SJCRH30 (cell line): Measurements from ENCODE around the gene TNFRSF8. TPM values are rescaled to one million over a fixed set of nuclear protein-coding genes. Genes with fewer than 3 reads are reported as not detected.

ENCODE experiments used
- DNase-seq, 2 experiments: peaks; one replicate each; pipeline ENCODE4 v3.0.0-alpha.2; 2015 to 2020
- H3K27ac ChIP-seq: fragments of 250-450 bp; sonication (Bioruptor Pico); 2 replicates; pipeline ENCODE4 v1.5.1; 2020; ENCODE audit warnings: mild to moderate bottlenecking, moderate library complexity
- H3K27me3 ChIP-seq: fragments of 250-450 bp; sonication (Bioruptor Pico); 2 replicates; pipeline ENCODE4 v1.5.1; 2020; ENCODE audit warnings: mild to moderate bottlenecking, moderate library complexity
- H3K36me3 ChIP-seq: fragments of 250-450 bp; sonication (Bioruptor Pico); 2 replicates; pipeline ENCODE4 v1.5.1; 2020; ENCODE audit warnings: mild to moderate bottlenecking, moderate library complexity
- H3K4me1 ChIP-seq: fragments of 250-450 bp; sonication (Bioruptor Pico); 2 replicates; pipeline ENCODE4 v1.5.1; 2020; ENCODE audit warnings: mild to moderate bottlenecking, moderate library complexity
- H3K4me3 ChIP-seq: fragments of 250-450 bp; sonication (Bioruptor Pico); 2 replicates; pipeline ENCODE4 v1.5.1; 2020; ENCODE audit warnings: mild to moderate bottlenecking, moderate library complexity
- H3K9me3 ChIP-seq: fragments of 250-450 bp; sonication (Bioruptor Pico); replicated peaks from 2 replicates; pipeline ENCODE4 v1.5.1; 2020; ENCODE audit warnings: mild to moderate bottlenecking, moderate library complexity
- total RNA-seq: library from RNA; depleted of rRNA; stranded (reverse); fragments of >200 nt; shearing (Covaris generic); gene quantifications from 2 replicates; pipeline ENCODE4 v1.2.3, GENCODE V29; 2014

TNFRSF8 gene
- total RNA-seq, 1 experiment from 2014 or later = 0.32 TPM

DNA sequence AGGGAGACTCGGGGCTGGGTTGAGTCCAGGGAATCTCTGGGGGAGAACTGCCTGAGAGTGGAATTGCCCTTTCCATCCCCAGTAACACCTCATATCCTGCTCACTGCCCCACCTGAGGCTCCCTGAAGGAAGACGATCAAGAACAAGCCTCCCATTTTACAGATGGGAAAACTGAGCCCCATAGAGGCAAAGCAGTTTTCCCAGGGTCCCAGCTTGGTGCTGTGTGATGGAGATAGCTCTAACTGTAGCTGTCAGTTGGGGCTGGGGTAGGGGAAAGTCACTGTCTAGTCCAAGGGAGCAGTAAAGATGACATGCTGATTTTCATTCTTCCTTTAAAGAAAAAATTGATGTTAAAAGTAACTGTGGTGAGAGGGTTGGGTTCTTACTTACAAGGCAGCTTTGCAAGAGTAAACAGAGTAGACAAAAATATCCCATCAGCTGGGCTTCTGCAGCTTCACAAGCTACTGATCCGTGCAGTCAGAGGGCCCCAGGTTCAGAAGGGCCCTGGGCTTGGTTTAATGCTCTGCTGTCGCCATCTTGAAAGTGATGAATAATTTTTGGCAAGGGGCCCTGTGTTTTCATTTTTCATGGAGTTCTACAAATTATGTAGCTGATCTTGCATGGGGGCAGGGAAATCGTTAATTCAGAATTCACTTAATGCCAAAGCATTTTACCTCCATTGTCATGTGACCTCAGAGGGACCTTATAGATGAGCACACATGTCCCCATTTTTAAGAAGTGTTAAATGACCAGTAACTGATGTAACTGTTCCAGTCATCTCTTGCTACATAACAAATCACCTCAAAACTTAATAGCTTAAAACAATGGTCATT is 86.1 kb downstream of the TNFRSF8 start:
- no peaks in the 10 kb centered on the region for H3K36me3 ChIP-seq
- H3K4me3 ChIP-seq = no peak overlapping the region
- no peaks in the 10 kb centered on the region; the same call in 1 of the 2 replicates for H3K9me3 ChIP-seq
- peaks cover 6% of the 10 kb centered on the region for H3K4me1 ChIP-seq
- DNase-seq = no peak
- no peak overlapping the region for H3K27ac ChIP-seq
- H3K27me3 ChIP-seq = 0 out of 2 replicates have a peak, but pooled peaks cover 3% of the 10 kb centered on the region

DNA sequence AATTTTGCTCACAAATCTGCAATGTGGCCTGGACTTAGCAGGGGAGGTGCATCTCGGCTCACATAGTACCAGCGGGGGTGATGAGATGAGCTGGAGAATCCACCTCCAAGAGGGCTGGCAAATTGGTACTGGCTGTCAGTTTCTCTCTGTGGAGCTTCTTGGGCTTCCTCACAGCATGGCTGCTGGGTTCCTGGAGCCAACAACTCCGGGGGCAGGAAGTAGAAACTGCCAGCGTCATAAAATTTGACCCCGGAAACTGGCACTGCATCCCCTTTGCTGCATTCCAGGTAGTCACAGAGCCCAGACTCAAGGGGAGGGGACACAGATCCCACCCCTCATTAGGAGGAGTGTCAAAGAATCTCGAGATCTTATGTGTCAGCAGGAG is 86.7 kb downstream of the TNFRSF8 start:
- Histone ChIP-seq H3K27me3 (0 out of 2 replicates have a peak, but pooled peaks cover 3% of the 10 kb centered on the region), H3K36me3 (no peaks in the 10 kb centered on the region), H3K4me1 (peaks cover 3% of the 10 kb centered on the region; the same call in 1 of the 2 replicates), H3K27ac (no peak overlapping the region), H3K4me3 (no peak overlapping the region), H3K9me3 (no peaks in the 10 kb centered on the region; the same call in 1 of the 2 replicates)
- no peak for DNase-seq

DNA sequence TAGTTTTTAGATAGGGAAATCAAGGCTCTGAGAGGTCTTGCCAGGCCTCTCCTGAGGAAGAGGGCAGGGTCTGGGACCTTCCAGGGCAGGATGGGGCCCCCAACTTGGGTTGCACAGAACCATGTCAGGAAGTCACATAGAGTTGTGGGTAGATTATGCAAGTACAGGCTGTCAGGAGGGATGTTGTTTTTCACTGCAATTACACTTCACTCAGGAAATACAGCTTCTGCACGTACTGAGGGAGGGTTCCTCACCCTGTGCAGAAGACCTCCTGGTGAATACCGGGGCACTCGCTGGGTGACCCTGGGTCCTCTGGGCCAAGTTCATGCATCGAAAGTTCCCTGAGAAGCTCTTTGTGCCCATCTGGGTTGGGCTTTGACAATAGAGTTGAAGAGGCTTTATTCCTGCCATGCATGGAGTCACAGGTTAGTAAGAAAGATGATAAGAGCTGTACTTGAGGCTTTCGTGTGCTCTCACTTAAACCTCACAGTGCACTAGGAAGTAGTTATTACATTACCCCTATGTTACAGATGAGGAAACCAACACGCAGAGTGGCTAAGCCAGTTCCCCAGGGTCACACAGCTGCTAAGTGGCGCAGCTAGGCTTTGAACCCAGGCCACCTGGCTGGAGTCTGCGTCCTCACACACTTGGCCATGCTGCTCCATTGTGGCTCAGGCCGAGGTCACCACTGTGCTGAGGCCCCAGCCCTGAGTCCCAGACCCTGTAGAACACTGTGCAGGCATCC is 87.5 kb downstream of the TNFRSF8 start:
- Histone ChIP-seq H3K9me3 (no peaks in the 10 kb centered on the region; the same call in 1 of the 2 replicates), H3K4me3 (no peak overlapping the region), H3K4me1 (peaks cover 3% of the 10 kb centered on the region; the same call in 1 of the 2 replicates), H3K27me3 (0 out of 2 replicates have a peak, but pooled peaks cover 3% of the 10 kb centered on the region), H3K36me3 (no peaks in the 10 kb centered on the region), H3K27ac (no peak overlapping the region)
- no peak for DNase-seq

DNA sequence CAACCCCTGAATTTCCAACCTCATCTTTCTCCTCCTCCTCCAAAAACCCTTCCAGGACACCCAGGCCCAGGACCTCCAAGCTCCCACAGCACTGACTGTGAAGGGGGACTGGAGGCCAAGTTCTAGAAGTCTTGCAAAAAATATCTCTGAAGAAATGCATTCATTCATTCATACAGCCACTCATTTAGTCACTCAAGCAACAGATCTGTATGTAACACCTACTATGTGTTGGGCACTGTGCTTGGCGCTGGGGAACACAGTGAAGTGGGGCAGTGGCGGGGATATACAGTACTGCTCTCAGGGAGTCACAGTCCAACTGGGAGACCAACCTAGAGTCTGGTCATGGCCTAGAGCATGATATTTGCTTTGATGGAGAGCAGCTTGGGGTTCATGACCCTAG is 88.4 kb downstream of the TNFRSF8 start:
- no peak for DNase-seq
- Histone ChIP-seq H3K36me3 (no peaks in the 10 kb centered on the region), H3K9me3 (no peaks in the 10 kb centered on the region; the same call in 1 of the 2 replicates), H3K4me3 (no peak overlapping the region), H3K27ac (no peak overlapping the region), H3K4me1 (peaks cover 3% of the 10 kb centered on the region; the same call in 1 of the 2 replicates), H3K27me3 (0 out of 2 replicates have a peak, but pooled peaks cover 3% of the 10 kb centered on the region)

DNA sequence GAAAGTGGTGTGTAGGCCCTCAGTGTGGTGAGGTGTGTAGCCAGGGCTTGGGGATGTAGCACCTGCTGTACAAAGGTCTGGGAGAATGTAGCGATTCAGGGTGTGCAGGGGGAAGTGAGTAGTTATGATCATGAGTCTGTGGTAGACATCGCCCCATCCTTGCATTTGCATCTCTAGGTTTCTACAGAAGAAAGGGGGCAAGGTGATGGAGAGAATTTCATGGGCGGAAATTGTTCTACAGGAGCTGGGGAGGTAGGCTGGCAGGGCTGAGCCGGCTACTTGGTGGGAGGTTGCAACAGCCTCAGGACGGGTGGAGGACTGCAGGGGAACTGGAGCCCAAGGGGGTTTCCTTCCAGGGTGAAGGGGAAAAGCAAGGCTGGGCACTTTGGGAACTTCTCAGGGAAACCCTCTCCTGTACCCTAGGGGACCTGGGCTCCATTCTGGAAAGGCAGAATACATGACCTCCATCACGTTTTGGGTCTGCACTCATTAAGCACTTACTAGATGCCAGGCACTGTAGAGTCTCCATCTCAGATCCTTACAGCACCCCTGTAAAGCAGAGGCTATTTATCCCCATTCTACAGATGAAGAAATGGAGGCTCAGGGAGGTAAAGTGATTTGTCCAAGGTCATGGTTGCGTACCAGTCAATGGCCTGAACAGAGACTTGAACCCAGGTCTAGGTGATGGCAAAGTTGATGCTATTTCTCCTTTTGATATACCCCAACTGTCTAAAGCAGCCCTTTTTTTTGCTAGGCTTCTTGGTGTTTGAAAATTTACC is 89.2 kb downstream of the TNFRSF8 start:
- no peaks in the 10 kb centered on the region; the same call in 1 of the 2 replicates for H3K9me3 ChIP-seq
- no peaks in the 10 kb centered on the region for H3K36me3 ChIP-seq
- H3K27ac ChIP-seq = no peak overlapping the region
- no peak overlapping the region for H3K4me3 ChIP-seq
- 0 out of 2 replicates have a peak, but pooled peaks cover 3% of the 10 kb centered on the region for H3K27me3 ChIP-seq
- peaks cover 3% of the 10 kb centered on the region; the same call in 1 of the 2 replicates for H3K4me1 ChIP-seq
- DNase-seq = no peak

DNA sequence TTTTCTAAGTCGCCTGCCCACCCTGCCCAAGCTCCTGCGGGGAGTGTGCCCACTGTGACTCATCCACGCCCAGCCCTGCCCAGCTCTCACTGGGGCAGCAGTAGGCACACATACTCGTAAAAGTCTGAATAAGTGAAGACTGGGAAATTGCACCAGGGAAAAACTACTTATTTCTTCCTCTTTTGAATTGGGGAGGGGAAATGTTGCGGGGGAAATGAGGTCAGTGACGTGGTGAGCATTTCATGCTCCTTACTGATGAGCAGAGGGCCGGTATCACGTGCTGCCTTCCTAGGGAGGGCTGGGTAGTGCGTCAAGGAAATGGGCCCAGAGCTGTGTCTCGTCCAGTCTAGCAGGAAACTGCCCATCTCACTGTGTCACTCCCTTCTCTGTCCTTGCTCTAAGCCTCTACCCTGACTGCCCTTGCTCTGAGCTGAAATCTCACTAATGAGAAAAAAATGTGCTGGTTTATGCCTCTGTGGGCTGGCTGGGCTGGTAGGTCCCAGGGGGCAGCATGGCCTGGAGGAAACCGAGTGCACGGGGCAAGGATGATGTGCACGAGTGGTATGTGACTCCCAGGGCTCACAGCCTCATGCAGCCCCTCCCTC is 90.2 kb downstream of the TNFRSF8 start:
- Histone ChIP-seq H3K27ac (no peak overlapping the region), H3K4me1 (peaks cover 3% of the 10 kb centered on the region; the same call in 1 of the 2 replicates)
- DNase-seq = no peak

DNA sequence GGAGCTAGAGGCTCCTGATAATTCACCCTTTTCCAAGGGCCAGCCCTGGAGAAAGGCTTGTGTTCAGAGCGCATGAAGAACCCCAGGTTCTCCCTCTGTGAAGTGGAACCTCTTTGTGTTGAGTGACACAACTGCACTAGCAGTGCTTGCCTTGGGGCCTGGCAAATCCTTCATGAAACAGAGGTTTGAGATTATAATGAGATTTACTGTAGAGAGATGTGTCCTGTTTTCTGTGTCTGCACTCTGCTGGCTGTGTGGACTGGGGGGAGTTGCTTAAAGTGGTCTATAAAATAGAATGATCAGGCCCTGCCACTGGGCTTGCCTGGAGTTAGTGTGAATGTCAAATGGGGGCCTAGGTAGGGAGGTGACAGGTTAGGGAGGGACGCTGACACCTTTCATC is 92.2 kb downstream of the TNFRSF8 start:
- Histone ChIP-seq H3K27ac (no peak overlapping the region), H3K36me3 (no peaks in the 10 kb centered on the region), H3K4me3 (no peak overlapping the region), H3K4me1 (peaks cover 3% of the 10 kb centered on the region; the same call in 1 of the 2 replicates), H3K27me3 (0 out of 2 replicates have a peak, but pooled peaks cover 3% of the 10 kb centered on the region), H3K9me3 (no peaks in the 10 kb centered on the region)
- DNase-seq = no peak

More for the DNA sequence above, 90.2 kb downstream of the TNFRSF8 start:
- H3K9me3 ChIP-seq = no peaks in the 10 kb centered on the region; the same call in 1 of the 2 replicates
- 0 out of 2 replicates have a peak, but pooled peaks cover 3% of the 10 kb centered on the region for H3K27me3 ChIP-seq
- H3K36me3 ChIP-seq = no peaks in the 10 kb centered on the region
- no peak overlapping the region for H3K4me3 ChIP-seq

DNA sequence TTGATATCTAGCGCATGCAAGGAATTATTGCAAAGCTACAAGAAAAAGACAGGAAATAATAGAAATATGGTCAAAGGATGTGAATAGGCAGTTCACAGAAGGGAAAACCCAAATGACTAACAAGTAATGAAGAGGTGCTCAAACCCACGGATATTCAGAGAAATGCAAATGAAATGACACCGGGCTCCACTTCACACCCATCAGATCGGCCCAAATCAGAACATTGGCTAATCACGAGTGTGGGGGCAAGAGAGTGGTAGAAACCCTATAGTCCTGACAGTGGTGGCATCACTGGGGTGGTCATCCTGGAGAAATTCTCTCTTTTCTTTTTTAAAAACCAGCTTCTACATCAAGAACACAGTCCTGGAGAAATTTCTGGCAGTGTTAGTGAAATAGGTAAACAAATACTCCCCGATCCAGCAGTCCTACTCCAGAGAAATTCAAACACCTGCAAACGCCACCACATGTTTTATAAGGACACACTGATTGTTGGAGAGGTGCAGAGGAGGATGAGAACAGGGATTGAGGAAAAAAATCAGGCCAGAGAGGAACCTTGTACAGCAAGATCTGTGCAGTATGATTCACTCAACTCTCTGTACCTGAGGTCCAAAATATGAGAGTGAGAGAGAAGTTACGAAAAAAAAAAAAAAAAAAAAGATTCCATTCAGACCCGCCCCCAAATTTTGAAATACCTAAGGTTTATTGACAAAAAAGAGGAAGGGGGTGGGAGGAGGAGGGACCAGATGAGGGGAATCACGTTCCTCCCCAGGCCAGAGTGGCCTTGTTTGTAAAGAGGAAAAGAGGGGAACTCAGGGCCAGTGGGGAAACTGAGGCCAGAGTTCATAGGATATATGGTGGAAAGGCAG is 94.5 kb downstream of the TNFRSF8 start:
- H3K4me1 ChIP-seq = peaks cover 16% of the 10 kb centered on the region
- H3K27ac ChIP-seq = no peak overlapping the region
- no peak for DNase-seq

DNA sequence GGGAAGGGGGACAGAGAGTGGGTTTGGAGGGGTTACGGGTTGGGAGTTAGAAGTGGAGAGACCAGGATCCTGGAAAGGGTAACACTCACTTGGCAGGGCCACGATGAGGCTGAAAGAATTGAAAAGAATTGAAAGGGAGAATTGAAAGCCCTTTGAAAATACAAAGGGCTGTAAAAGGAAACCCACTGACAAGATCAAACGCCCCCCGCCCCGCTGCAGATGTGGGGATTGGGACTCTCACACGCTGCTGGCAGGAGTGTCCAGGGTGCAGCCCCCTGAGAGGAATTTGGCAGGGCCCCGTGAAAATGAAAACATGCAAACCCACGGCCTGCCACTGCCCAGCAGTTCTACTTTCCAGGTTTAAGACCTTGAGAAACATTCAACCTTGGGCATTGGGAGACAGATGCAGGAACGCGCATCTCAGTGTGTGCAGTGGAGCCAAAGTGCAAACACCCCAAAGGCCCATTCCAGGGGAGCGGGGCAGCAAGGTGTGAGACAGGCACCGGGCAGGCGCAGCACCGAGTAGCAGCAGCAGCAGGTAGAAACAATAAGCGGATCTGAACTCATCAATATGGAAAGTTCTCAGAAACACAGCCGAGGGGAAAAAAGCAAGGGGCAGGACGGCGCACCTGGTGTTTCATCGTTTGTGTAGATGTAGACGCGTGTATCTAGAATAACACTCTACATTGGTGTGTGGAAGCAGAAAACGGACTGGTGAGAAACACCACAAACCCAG is 95.4 kb downstream of the TNFRSF8 start:
- H3K4me3 ChIP-seq = no peak overlapping the region
- no peak for DNase-seq

More for the DNA sequence above, 94.5 kb downstream of the TNFRSF8 start:
- H3K9me3 ChIP-seq = no peaks in the 10 kb centered on the region
- no peaks in the 10 kb centered on the region for H3K27me3 ChIP-seq
- no peak overlapping the region for H3K4me3 ChIP-seq
- H3K36me3 ChIP-seq = no peaks in the 10 kb centered on the region

DNA sequence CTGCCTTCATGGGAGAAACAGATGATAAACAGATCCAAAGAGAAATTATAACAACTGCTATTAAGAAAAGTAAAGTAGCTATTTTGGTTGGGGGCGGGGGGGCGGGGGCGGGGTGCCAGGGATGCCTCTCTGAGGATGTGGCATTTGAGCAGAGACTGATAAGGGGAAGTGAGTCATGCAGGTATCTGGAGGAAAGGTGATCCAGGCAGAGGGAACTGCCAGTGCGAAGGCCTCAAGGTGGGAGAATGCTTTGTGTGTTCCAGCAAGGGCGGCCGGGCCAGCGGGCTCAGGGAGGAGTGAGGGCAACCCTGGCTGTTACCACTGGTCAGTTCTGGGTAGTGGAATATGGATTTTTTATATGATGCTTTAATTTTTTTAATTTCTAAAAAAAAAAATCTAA is 96.7 kb downstream of the TNFRSF8 start:
- H3K27me3 ChIP-seq = no peaks in the 10 kb centered on the region
- H3K9me3 ChIP-seq = no peaks in the 10 kb centered on the region
- no peaks in the 10 kb centered on the region for H3K36me3 ChIP-seq
- no peak for DNase-seq
- no peak overlapping the region for H3K27ac ChIP-seq
- H3K4me3 ChIP-seq = no peak overlapping the region
- peaks cover 13% of the 10 kb centered on the region for H3K4me1 ChIP-seq

More for the DNA sequence above, 95.4 kb downstream of the TNFRSF8 start:
- H3K27ac ChIP-seq = no peak overlapping the region
- H3K27me3 ChIP-seq = no peaks in the 10 kb centered on the region
- H3K9me3 ChIP-seq = no peaks in the 10 kb centered on the region
- peaks cover 15% of the 10 kb centered on the region for H3K4me1 ChIP-seq
- no peaks in the 10 kb centered on the region for H3K36me3 ChIP-seq

DNA sequence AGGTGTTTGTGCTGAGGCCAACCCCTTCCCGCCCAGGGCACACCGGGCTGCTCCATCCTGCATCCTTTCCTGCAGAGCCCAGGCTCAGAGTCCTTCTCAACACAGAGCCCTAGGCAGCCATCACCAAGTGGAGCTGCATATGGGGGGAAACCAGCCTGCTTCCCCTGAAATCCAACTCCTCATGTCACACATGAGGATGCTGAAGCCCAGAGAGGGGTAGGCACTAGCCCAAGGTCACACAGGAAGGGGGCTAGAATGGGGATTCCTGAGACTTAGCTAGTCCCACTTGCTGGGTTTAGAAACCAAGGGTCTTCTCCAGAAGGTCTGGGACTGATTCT is 98.2 kb downstream of the TNFRSF8 start:
- peaks cover 13% of the 10 kb centered on the region for H3K4me1 ChIP-seq
- H3K27me3 ChIP-seq = no peaks in the 10 kb centered on the region
- no peak for DNase-seq
- no peaks in the 10 kb centered on the region for H3K36me3 ChIP-seq
- H3K27ac ChIP-seq = no peak overlapping the region
- no peaks in the 10 kb centered on the region for H3K9me3 ChIP-seq
- H3K4me3 ChIP-seq = no peak overlapping the region

DNA sequence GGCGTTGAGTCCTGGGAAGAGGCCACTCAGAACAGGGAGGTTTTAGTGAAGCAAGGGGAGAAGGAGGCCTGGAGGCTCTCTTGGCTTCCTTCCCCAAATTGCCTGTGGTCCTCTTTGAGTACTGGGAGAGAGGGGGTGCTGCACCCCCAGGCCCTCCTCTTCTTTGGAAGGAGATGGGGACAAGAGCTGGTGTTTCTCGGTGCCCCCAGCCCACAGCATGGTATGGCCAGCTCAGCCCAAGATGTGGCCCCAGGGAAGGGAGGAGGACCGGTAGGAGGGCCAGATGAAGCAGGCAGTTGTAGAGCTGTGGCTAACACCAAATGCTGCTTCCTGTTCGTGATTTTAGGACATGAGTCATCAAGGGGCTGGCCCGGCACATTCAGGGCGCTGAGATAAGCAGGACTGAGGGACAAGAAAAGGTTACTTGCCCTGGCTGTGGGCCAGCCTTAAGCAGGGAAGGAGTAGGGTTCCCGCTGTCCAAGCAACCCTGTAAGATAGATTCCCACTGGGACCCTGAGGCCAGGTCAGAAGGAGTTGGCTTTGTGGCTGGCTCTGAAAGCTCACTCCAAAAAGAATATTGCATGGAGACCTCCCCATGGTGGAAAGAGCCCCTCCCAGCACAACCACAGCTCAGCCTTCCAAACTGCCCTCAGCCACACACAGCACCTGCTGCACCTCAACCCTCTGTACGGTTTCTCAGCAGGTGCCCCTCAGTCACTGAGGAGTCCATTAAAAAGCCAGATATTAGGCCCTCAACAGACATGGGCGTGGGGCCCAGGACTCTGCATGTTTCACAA is 98.8 kb downstream of the TNFRSF8 start:
- H3K36me3 ChIP-seq = no peaks in the 10 kb centered on the region
- peaks cover 13% of the 10 kb centered on the region for H3K4me1 ChIP-seq
- no peaks in the 10 kb centered on the region for H3K9me3 ChIP-seq
- no peak overlapping the region for H3K4me3 ChIP-seq
- H3K27me3 ChIP-seq = no peaks in the 10 kb centered on the region
- peak; percentile 80 to 88 for DNase-seq
- no peak overlapping the region for H3K27ac ChIP-seq
